H1 (cell line): ENCODE measurements around the gene LTF. TPM values are rescaled to one million over a fixed set of nuclear protein-coding genes. Genes with fewer than 3 reads are reported as not detected.

Source experiments
- CTCF ChIA-PET: fragments of 300-600 bp; sonication (Branson Sonifier 250); formaldehyde crosslinking; loops from one replicate; lab custom pipeline; 2021; ENCODE audit not compliant: partially characterized antibody; lab: Charles Lee
- POLR2A ChIA-PET: fragments of 300-600 bp; sonication (Branson Sonifier 250); formaldehyde crosslinking; loops from one replicate; lab custom pipeline; 2021; ENCODE audit warnings: inconsistent platforms; ENCODE audit not compliant: partially characterized antibody; lab: Charles Lee
- DNase-seq, 2 experiments: peaks; one replicate each; pipeline versions ENCODE4 v3.0.0 to v3.0.0-alpha.2; 2010 to 2022; ENCODE audit warnings: low spot score in 2 of 2, low read depth in 1 of 2, mixed read lengths in 1 of 2
- FAIRE-seq: peaks from 2 replicates; lab custom pipeline; 2011; peaks lifted over from hg19 to GRCh38; lab: Jason Lieb, UNC
- H2AFZ ChIP-seq: 2 replicates; pipeline ENCODE4 v1.8.1; 2012; ENCODE audit warnings: low read length, inconsistent platforms
- H2AK5ac ChIP-seq: 2 replicates; pipeline ENCODE4 v1.6.1; 2013; ENCODE audit warnings: low read depth, low read length
- H2BK120ac ChIP-seq: replicated peaks from 2 replicates; pipeline ENCODE3; 2013; ENCODE audit warnings: low read depth, low read length, inconsistent platforms
- H2BK12ac ChIP-seq: 2 replicates; pipeline ENCODE4 v1.6.1; 2013; ENCODE audit warnings: low read depth, low read length
- H2BK15ac ChIP-seq: 2 replicates; pipeline ENCODE4 v1.6.1; 2013; ENCODE audit warnings: low read length
- H2BK20ac ChIP-seq: 2 replicates; pipeline ENCODE4 v1.6.1; 2013; ENCODE audit warnings: low read length
- H2BK5ac ChIP-seq: 2 replicates; pipeline ENCODE4 v1.6.1; 2013; ENCODE audit warnings: low read depth, low read length
- H3K14ac ChIP-seq: 2 replicates; pipeline ENCODE4 v1.6.1; 2013; ENCODE audit warnings: inconsistent platforms; ENCODE audit not compliant: insufficient read length
- H3K18ac ChIP-seq: 2 replicates; pipeline ENCODE4 v1.6.1; 2013; ENCODE audit warnings: low read length; ENCODE audit errors: extremely low read depth
- H3K23ac ChIP-seq: 2 replicates; pipeline ENCODE4 v1.6.1; 2013; ENCODE audit warnings: inconsistent platforms; ENCODE audit not compliant: insufficient read length
- H3K23me2 ChIP-seq: 2 replicates; pipeline ENCODE4 v1.6.1; 2013; ENCODE audit warnings: low read depth, low read length
- H3K27ac ChIP-seq: 2 replicates; pipeline ENCODE4 v1.6.1; 2011; ENCODE audit warnings: low read depth, low read length, inconsistent platforms
- H3K27me3 ChIP-seq, 4 experiments: replicated peaks in 1 of 4; 1 replicate in 1 of 4; 2 replicates in 3 of 4; pipeline versions ENCODE4 v1.6.1 to v1.8.1; 2011 to 2013; ENCODE audit warnings: low read length in 3 of 4, mild to moderate bottlenecking in 3 of 4, inconsistent platforms in 2 of 4, mixed read lengths in 2 of 4, moderate library complexity in 1 of 4; ENCODE audit not compliant: control insufficient read depth in 3 of 4, insufficient read depth in 3 of 4; ENCODE audit errors: extremely low read depth in 1 of 4
- H3K36me3 ChIP-seq, 4 experiments: 2 replicates each; pipeline versions ENCODE4 v1.6.1 to v1.8.1; 2011 to 2013; ENCODE audit warnings: mild to moderate bottlenecking in 4 of 4, low read length in 3 of 4, moderate library complexity in 2 of 4, control low read depth in 1 of 4, inconsistent platforms in 1 of 4; ENCODE audit not compliant: insufficient read depth in 4 of 4, control insufficient read depth in 2 of 4
- H3K4ac ChIP-seq: replicated peaks from 2 replicates; pipeline ENCODE3; 2013; ENCODE audit warnings: low read length, low read depth, mixed read lengths, inconsistent platforms; ENCODE audit not compliant: insufficient read length
- H3K4me1 ChIP-seq, 4 experiments: replicated peaks in 1 of 4; 1 replicate in 1 of 4; 2 replicates in 3 of 4; pipeline versions ENCODE4 v1.6.1 to v1.8.1; 2011 to 2013; ENCODE audit warnings: low read length in 3 of 4, inconsistent platforms in 2 of 4, mixed read lengths in 1 of 4; ENCODE audit not compliant: insufficient read depth in 4 of 4, control insufficient read depth in 3 of 4
- H3K4me2 ChIP-seq, 2 experiments: 2 replicates each; pipeline versions ENCODE4 v1.6.1 to v1.8.1; 2011 to 2013; ENCODE audit warnings: low read depth in 2 of 2, low read length in 2 of 2, control low read depth in 1 of 2, inconsistent platforms in 1 of 2, mild to moderate bottlenecking in 1 of 2; ENCODE audit not compliant: insufficient read depth in 1 of 2
- H3K4me3 ChIP-seq, 4 experiments: fragments of 200-600, 300-600 bp in 1 of 4; sonication (generic), shearing (Covaris generic), sonication (Bioruptor Twin) in 1 of 4; 2 replicates each; pipeline versions ENCODE4 v1.5.1 to v1.8.1; 2011 to 2016; ENCODE audit warnings: low read length in 4 of 4, low read depth in 3 of 4, control low read depth in 2 of 4, inconsistent platforms in 2 of 4, mild to moderate bottlenecking in 2 of 4, mixed read lengths in 1 of 4, moderate library complexity in 1 of 4; ENCODE audit not compliant: insufficient read depth in 2 of 4; ENCODE audit errors: extremely low read depth in 1 of 4
- H3K56ac ChIP-seq: replicated peaks from 2 replicates; pipeline ENCODE3; 2013; ENCODE audit warnings: low read depth, mild to moderate bottlenecking, mixed read lengths, low read length, inconsistent platforms; ENCODE audit not compliant: insufficient read length
- H3K79me1 ChIP-seq: 2 replicates; pipeline ENCODE4 v1.6.1; 2013; ENCODE audit warnings: low read depth, low read length, control low read depth
- H3K79me2 ChIP-seq, 2 experiments: 2 replicates each; pipeline versions ENCODE4 v1.6.1 to v1.8.1; 2012 to 2013; ENCODE audit warnings: low read length in 2 of 2, mild to moderate bottlenecking in 2 of 2, inconsistent platforms in 1 of 2; ENCODE audit not compliant: insufficient read depth in 2 of 2, control insufficient read depth in 1 of 2
- H3K9ac ChIP-seq, 4 experiments: replicated peaks in 1 of 4; 1 replicate in 1 of 4; 2 replicates in 3 of 4; pipeline versions ENCODE4 v1.6.1 to v1.8.1; 2011 to 2013; ENCODE audit warnings: low read depth in 3 of 4, low read length in 3 of 4, control low read depth in 2 of 4, mild to moderate bottlenecking in 2 of 4, moderate library complexity in 2 of 4, inconsistent platforms in 1 of 4; ENCODE audit errors: extremely low read depth in 1 of 4
- H3K9me3 ChIP-seq, 2 experiments: 2 replicates each; pipeline versions ENCODE4 v1.6.1 to v1.8.1; 2012 to 2013; ENCODE audit warnings: mild to moderate bottlenecking in 2 of 2, moderate library complexity in 2 of 2, control low read depth in 1 of 2, inconsistent platforms in 1 of 2, low read depth in 1 of 2, low read length in 1 of 2, mixed read lengths in 1 of 2; ENCODE audit not compliant: insufficient read depth in 2 of 2
- H4K20me1 ChIP-seq, 2 experiments: replicated peaks in 1 of 2; 2 replicates each; pipeline versions ENCODE3 to v1.8.1; 2011 to 2013; ENCODE audit warnings: inconsistent platforms in 2 of 2, low read length in 2 of 2, mild to moderate bottlenecking in 1 of 2; ENCODE audit not compliant: insufficient read depth in 2 of 2, control insufficient read depth in 1 of 2
- H4K5ac ChIP-seq: 2 replicates; pipeline ENCODE4 v1.6.1; 2013; ENCODE audit warnings: low read length, low read depth, mixed read lengths, inconsistent platforms; ENCODE audit not compliant: insufficient read length
- H4K8ac ChIP-seq: 2 replicates; pipeline ENCODE4 v1.8.0; 2013; ENCODE audit warnings: mild to moderate bottlenecking, moderate library complexity, low read length, inconsistent platforms; ENCODE audit not compliant: insufficient read depth; ENCODE audit errors: extremely low read depth
- H4K91ac ChIP-seq: replicated peaks from 2 replicates; pipeline ENCODE3; 2013; ENCODE audit warnings: low read length, mixed read lengths, inconsistent platforms; ENCODE audit not compliant: insufficient read length
- RAD21 ChIP-seq, 2 experiments: IDR thresholded peaks in 1 of 2; conservative IDR thresholded peaks in 1 of 2; 2 replicates each; pipeline ENCODE4 v1.6.1; 2011; ENCODE audit warnings: low read depth in 2 of 2, low read length in 2 of 2, improper control_type of control experiment in 1 of 2, inconsistent platforms in 1 of 2, mild to moderate bottlenecking in 1 of 2, moderate library complexity in 1 of 2
- SP2 ChIP-seq: IDR thresholded peaks from 2 replicates; pipeline ENCODE4 v1.6.1; 2012; ENCODE audit warnings: mild to moderate bottlenecking, low read length, inconsistent platforms
- SRF ChIP-seq: IDR thresholded peaks from 2 replicates; pipeline ENCODE4 v1.6.1; 2011; ENCODE audit warnings: mild to moderate bottlenecking, low read depth, low read length, moderate library complexity
- TEAD4 ChIP-seq: IDR thresholded peaks from 2 replicates; pipeline ENCODE4 v1.6.1; 2012; ENCODE audit warnings: low read depth, low read length, inconsistent platforms, mixed read lengths
- WGBS, 2 experiments: shearing (Covaris generic) in 1 of 2; methylation state at CpG; one replicate each; pipeline versions ENCODE4 v1.1.6 to v1.1.7; 2013 to 2015; ENCODE audit warnings: low lambda C conversion rate in 2 of 2, mixed read lengths in 2 of 2, inconsistent platforms in 1 of 2, low coverage in 1 of 2, missing lambda C conversion rate in 1 of 2; ENCODE audit not compliant: insufficient replicate concordance in 2 of 2, insufficient coverage in 1 of 2, insufficient read length in 1 of 2; ENCODE audit errors: extremely low coverage in 1 of 2, missing lambda C conversion rate in 1 of 2; 5-methylcytosine and 5-hydroxymethylcytosine counted together
- polyA plus RNA-seq, 7 experiments: library from polyadenylated mRNA; depleted of rRNA in 3 of 7; stranded (reverse) in 5 of 7; unstranded in 2 of 7; fragments of >200 nt in 5 of 7; fragments of 200-250 nt in 2 of 7; gene quantifications; 1 replicate in 5 of 7; 2 replicates in 1 of 7; 4 replicates in 1 of 7; pipeline versions ENCODE4 v1.2.1 to v1.2.3, GENCODE V29; 2011 to 2013; ENCODE audit warnings: missing spikeins in 2 of 7, mixed read lengths in 2 of 7
- total RNA-seq: library from RNA; stranded (reverse); fragmentation: NEBNext Ultra II Directional; extraction: Animal tissue kit (Norgen Biotek cat#: 25700); gene quantifications from 2 replicates; pipeline ENCODE4 v1.2.1, GENCODE V29; 2021
- TF ChIP-seq, protein P1 (sequence below): IDR thresholded peaks from 2 replicates; pipeline ENCODE4 v1.6.1; 2011; ENCODE audit warnings: low read length, improper control_type of control experiment

The LTF gene
- total and polyA plus RNA-seq, 2 of the 8 experiments (the other 6 are each of a cell fraction or from before 2014, with no cell fraction given) = 0.23 to 0.99 TPM

DNA sequence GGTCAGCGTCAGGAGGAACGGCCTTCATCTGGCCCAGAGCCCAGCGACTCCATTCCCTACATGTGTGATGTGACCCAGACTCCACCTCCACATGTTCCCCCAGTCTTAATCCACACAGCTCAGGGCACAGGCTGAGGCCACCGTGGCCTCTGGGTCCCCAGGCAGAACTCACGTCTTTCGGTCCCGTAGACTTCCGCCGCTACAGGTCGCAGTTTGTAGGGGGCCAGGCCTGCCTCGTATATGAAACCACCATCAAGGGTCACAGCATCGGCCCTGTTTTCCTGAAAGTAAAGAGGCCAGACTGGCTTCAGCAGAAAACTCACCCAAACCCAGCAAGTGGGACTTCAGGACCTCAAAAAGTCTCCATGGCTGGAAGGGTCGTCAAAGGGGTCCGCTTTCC is 8.6 kb downstream of the LTF start:
- Histone ChIP-seq H3K23ac (no peak overlapping the region), H3K4me3 (no peak overlapping the region), H3K27ac (no peak overlapping the region), H3K27me3 (no peaks in the 10 kb centered on the region), H3K18ac (no peak overlapping the region), H4K20me1 (no peaks in the 10 kb centered on the region), H2BK20ac (no peak overlapping the region), H3K4me1 (no peaks in the 10 kb centered on the region), H3K9me3 (no peaks in the 10 kb centered on the region), H3K79me1 (no peaks in the 10 kb centered on the region), H3K36me3 (no peaks in the 10 kb centered on the region), H2AK5ac (no peak overlapping the region), H4K8ac (no peak overlapping the region), H3K14ac (no peak overlapping the region), H3K79me2 (no peaks in the 10 kb centered on the region), H2AFZ (no peak overlapping the region), H2BK5ac (no peak overlapping the region), H3K9ac (no peak overlapping the region), H3K23me2 (no peaks in the 10 kb centered on the region), H3K4me2 (no peak overlapping the region), H3K56ac (no peak overlapping the region), H3K4ac (no peak overlapping the region), H2BK120ac (no peak overlapping the region), H2BK15ac (no peak overlapping the region), H2BK12ac (no peak overlapping the region), H4K5ac (no peak overlapping the region), H4K91ac (no peak overlapping the region)
- DNase-seq (no peak), FAIRE-seq (no peak)
- 92% methylated on average over 14 of the region's 14 CpGs; no CpG with 5 or more reads in 1 of the 2 experiments for WGBS, 2 experiments
- CTCF ChIA-PET = interaction anchor here (0.7 to 1.3 kb wide), 2 partner anchors 173 to 215 kb away, joined by 3 to 4 read pairs; no protein-coding TSS in a partner anchor
- TF ChIP-seq RAD21 (IDR thresholded peaks at IDR 0.05 in 1 of 2, conservative IDR thresholded peaks at IDR 0.05 in 1 of 2; ENCODE audit: low read depth in 2 of 2, low read length in 2 of 2) = no peak
- no peak for TF ChIP-seq SP2
- TF ChIP-seq, protein P1, sequence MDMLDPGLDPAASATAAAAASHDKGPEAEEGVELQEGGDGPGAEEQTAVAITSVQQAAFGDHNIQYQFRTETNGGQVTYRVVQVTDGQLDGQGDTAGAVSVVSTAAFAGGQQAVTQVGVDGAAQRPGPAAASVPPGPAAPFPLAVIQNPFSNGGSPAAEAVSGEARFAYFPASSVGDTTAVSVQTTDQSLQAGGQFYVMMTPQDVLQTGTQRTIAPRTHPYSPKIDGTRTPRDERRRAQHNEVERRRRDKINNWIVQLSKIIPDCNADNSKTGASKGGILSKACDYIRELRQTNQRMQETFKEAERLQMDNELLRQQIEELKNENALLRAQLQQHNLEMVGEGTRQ = no peak
- TF ChIP-seq SRF = no peak
- no peak for TF ChIP-seq TEAD4
- POLR2A ChIA-PET = no interaction called here
